AG10803 (cell line): ENCODE results near the gene EMILIN3.

ENCODE experiments used
- DNase-seq: peaks from one replicate; pipeline ENCODE4 v3.0.0; 2010; ENCODE audit warnings: low read depth
- H3K4me3 ChIP-seq: 2 replicates; pipeline ENCODE4 v1.5.1; 2011; ENCODE audit warnings: mild to moderate bottlenecking, low read length, control low read depth
- TF ChIP-seq, protein P1 (sequence below): conservative IDR thresholded peaks from 2 replicates; pipeline ENCODE4 v1.5.1; 2011; ENCODE audit warnings: mild to moderate bottlenecking, low read length, control low read depth, inconsistent platforms

EMILIN3 gene

DNA sequence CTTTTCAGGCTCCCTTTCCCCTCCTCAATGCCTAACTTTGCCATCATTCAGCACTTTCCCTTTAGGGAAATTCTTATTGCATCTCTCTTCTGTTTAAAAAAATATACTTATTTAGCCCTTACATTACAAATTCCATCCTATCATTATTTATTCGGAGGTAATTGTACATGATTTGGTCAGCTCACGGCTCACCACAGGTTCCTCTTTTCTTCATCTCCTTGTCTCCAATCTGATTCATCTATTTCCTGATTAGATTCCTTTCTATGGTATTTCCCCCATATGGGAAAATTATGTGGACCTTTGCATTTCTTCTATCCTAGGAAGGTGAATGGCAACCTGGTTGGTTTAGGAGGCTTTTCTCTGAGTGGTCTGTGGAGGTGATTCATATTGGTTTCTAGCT, 12.9 kb upstream of the EMILIN3 start:
- no peak for DNase-seq
- TF ChIP-seq, protein P1, sequence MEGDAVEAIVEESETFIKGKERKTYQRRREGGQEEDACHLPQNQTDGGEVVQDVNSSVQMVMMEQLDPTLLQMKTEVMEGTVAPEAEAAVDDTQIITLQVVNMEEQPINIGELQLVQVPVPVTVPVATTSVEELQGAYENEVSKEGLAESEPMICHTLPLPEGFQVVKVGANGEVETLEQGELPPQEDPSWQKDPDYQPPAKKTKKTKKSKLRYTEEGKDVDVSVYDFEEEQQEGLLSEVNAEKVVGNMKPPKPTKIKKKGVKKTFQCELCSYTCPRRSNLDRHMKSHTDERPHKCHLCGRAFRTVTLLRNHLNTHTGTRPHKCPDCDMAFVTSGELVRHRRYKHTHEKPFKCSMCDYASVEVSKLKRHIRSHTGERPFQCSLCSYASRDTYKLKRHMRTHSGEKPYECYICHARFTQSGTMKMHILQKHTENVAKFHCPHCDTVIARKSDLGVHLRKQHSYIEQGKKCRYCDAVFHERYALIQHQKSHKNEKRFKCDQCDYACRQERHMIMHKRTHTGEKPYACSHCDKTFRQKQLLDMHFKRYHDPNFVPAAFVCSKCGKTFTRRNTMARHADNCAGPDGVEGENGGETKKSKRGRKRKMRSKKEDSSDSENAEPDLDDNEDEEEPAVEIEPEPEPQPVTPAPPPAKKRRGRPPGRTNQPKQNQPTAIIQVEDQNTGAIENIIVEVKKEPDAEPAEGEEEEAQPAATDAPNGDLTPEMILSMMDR: no peak
- H3K4me3 ChIP-seq: no peak overlapping the region

DNA sequence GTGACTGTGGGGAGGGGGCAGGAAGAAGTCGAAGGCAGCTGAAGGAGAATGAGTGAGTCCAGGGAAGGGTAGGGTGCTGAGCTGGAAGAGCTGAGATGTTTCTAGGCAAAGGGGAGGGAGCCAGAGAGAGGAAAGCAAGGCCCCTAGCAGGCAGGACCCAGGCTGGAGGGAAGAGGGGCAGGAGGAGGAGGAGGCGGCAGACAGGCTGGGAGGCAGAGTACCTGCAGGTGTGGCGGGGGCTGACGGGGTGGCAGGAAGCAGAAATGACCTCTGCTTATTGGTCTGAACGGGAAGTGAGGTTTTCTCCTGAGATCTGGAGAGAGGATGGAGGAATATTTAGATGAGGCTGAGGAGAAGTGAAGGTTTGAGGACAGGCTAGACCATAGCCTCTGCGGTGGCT, 10.7 kb upstream of the EMILIN3 start:
- DNase-seq: no peak
- TF ChIP-seq, protein P1: no peak
- H3K4me3 ChIP-seq: no peak overlapping the region

DNA sequence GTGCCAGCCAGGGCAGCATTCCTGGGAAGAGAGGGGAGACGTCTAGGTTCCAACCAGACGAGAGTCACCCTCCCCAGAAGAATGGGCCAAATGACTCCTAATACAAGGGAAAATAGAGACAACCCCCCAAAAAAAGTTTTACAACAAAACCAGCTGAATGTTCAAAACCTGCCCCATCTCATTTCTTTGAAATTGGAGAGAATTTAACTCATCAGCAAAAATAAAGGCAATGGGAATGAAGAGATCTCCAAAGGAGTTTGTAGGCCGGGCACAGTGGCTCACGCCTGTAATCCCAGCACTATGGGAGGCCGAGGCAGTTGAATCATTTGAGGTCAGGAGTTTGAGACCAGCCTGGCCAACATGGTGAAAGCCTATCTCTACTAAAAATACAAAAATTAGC, 9.7 kb upstream of the EMILIN3 start:
- TF ChIP-seq, protein P1: no peak
- H3K4me3 ChIP-seq: no peak overlapping the region
- DNase-seq: no peak

DNA sequence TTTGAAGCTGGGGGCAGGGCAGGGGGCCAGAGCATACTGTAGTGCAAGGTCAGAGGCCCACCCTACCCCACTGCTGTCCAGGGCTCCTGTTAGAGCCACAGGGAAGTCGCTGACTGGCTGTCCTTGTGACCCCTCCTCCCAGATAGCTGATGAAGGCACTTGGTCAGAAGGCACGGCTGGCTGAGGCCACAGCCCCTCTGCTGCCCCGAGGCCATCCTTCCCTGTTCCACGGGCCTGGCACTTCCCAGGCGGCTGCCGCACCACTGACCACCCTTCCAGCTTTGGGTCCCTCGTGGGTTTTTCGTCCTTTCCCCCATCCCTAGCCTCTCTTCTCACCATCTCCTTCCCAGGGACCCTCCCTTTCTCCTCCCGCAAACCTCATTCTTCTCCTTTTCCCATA, 9.2 kb upstream of the EMILIN3 start:
- DNase-seq: no peak
- TF ChIP-seq, protein P1: no peak
- H3K4me3 ChIP-seq: no peak overlapping the region

DNA sequence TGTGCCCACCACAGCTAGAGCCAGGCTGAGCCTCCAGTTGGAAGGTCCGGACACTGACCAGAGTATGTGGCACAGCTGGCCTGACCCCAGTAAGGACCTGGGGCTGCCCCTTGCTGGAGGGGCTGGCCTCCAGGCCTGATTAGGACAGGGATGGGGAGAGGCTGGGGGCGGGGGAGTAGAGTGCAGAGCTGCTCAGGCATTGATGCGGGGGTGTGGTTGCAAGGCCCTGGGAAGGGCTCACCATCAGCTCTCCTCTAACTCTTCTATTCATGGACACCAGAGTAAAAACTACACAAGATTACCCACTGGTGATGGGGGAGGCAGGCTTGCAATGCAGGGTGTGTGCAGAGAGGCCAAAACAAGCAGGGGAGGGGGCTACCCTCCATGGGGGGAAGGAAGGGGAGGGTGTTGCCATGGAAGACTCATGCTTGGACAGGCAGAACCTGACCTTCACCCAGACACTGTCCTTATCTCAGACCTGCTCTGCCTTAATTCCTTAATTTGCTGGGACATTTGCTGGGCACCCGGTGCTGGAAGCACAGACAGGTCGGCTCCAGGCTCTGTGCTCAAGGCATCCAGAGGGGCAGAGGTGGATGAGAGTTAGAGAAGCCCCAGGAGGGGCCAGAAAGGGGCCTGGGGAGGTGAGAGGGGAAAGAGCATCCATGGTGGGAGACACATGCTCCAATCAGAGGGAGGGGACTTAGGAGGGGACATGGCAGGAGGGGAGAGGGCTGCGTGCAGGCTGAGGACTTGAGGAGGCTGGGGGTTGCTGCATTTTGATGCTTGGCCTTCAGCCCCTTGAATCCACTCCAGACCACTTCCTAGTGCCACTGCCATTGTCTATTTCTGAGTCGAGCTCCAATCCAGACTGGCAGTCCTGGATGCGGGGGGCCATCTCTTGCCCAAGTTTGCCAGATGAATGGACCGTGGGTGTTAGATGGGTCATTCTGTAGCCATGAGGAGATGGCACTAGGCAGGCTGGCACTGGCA, 7.6 kb upstream of the EMILIN3 start:
- H3K4me3 ChIP-seq: no peak overlapping the region
- TF ChIP-seq, protein P1: no peak
- no peak for DNase-seq

DNA sequence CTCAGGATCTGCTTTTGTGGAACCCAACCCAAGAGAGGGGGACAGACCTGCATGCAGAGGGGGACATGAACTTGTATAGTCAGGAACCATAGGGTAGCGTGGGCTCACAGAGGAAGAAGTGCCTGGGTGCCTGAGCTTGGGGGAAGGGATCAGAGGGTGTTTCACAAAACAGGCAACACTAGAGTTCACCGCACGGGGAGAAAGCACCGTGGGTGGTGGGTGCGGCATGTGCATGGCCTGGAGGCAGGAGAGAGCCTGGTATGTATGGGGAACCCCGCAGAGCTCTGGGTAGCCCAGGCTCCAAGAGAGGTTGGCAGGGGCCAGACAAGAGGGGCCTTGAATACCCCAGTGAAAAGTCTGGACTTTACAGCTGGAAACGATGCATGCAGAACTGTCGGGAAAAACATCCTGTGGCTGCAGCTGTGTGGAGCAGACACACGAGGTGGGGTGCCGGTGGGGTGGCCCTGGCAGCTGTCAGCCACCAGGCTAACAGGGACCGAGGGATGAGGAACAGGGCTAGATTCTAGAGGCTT, 6.7 kb upstream of the EMILIN3 start:
- TF ChIP-seq, protein P1: no peak
- no peak for DNase-seq

DNA sequence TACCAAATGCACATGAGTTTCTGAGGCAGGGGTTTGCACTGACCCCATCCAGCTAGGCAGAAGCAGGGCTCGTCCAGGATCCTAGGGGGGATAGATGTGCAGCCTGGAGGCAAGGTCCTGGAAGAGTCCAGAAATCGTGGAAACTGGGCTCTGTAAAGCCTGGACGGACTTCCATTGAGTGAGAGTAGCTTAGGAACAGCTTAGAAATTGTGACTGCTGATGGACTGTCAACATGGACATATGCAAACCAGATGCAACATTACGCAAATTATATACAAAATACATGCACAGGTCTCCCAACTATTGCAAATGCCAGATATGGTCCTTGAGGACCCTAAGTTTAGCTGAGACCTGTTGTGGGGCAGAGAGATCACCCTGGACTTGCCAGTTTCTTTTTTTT, 4.8 kb upstream of the EMILIN3 start:
- no peak overlapping the region for H3K4me3 ChIP-seq
- TF ChIP-seq, protein P1: no peak

More for the DNA sequence above, 6.7 kb upstream of the EMILIN3 start:
- H3K4me3 ChIP-seq: no peak overlapping the region

More for the DNA sequence above, 4.8 kb upstream of the EMILIN3 start:
- DNase-seq: no peak
